Measurements from ENCODE around the gene MMP10.

MMP10 gene

GRCh38 chr11:102776454-102776853, 4.0 kb downstream of the MMP10 start:
- TF ChIP-seq REST (IDR thresholded peaks at IDR 0.05; ENCODE audit: insufficient read depth in 1 of 2, low read depth in 2 of 2, low read length in 2 of 2) (no peak), TAF1 (IDR thresholded peaks at IDR 0.05; ENCODE audit: borderline replicate concordance, insufficient read depth, low read length) (no peak), FOXP2 (optimal IDR thresholded peaks at IDR 0.05; ENCODE audit: borderline replicate concordance, extremely low read depth, extremely low read length, insufficient read depth) (no peak), POLR2AphosphoS5 (IDR thresholded peaks at IDR 0.05; ENCODE audit: low read depth, low read length) (no peak), SIN3A (IDR thresholded peaks at IDR 0.05; ENCODE audit: borderline replicate concordance, insufficient read depth, low read length) (no peak)

GRCh38 chr11:102773386-102773785, 7.0 kb downstream of the MMP10 start:
- no peak for TF ChIP-seq FOXP2 (optimal IDR thresholded peaks at IDR 0.05; ENCODE audit: borderline replicate concordance, extremely low read depth, extremely low read length, insufficient read depth)
- TF ChIP-seq REST (IDR thresholded peaks at IDR 0.05; ENCODE audit: insufficient read depth in 1 of 2, low read depth in 2 of 2, low read length in 2 of 2): no peak
- no peak for TF ChIP-seq POLR2AphosphoS5 (IDR thresholded peaks at IDR 0.05; ENCODE audit: low read depth, low read length)
- TF ChIP-seq TAF1 (IDR thresholded peaks at IDR 0.05; ENCODE audit: borderline replicate concordance, insufficient read depth, low read length): no peak
- no peak for TF ChIP-seq SIN3A (IDR thresholded peaks at IDR 0.05; ENCODE audit: borderline replicate concordance, insufficient read depth, low read length)

GRCh38 chr11:102771351-102771750, 9.1 kb downstream of the MMP10 start:
- TF ChIP-seq TAF1 (IDR thresholded peaks at IDR 0.05; ENCODE audit: borderline replicate concordance, insufficient read depth, low read length): no peak
- TF ChIP-seq FOXP2 (optimal IDR thresholded peaks at IDR 0.05; ENCODE audit: borderline replicate concordance, extremely low read depth, extremely low read length, insufficient read depth): no peak
- no peak for TF ChIP-seq POLR2AphosphoS5 (IDR thresholded peaks at IDR 0.05; ENCODE audit: low read depth, low read length)
- no peak for TF ChIP-seq REST (IDR thresholded peaks at IDR 0.05; ENCODE audit: insufficient read depth in 1 of 2, low read depth in 2 of 2, low read length in 2 of 2)
- no peak for TF ChIP-seq SIN3A (IDR thresholded peaks at IDR 0.05; ENCODE audit: borderline replicate concordance, insufficient read depth, low read length)

GRCh38 chr11:102770191-102770590, 10.2 kb downstream of the MMP10 start:
- TF ChIP-seq SIN3A (IDR thresholded peaks at IDR 0.05; ENCODE audit: borderline replicate concordance, insufficient read depth, low read length) (no peak), FOXP2 (optimal IDR thresholded peaks at IDR 0.05; ENCODE audit: borderline replicate concordance, extremely low read depth, extremely low read length, insufficient read depth) (no peak), TAF1 (IDR thresholded peaks at IDR 0.05; ENCODE audit: borderline replicate concordance, insufficient read depth, low read length) (no peak), REST (IDR thresholded peaks at IDR 0.05; ENCODE audit: insufficient read depth in 1 of 2, low read depth in 2 of 2, low read length in 2 of 2) (no peak), POLR2AphosphoS5 (IDR thresholded peaks at IDR 0.05; ENCODE audit: low read depth, low read length) (no peak)

- TF ChIP-seq FOXP2 (optimal IDR thresholded peaks at IDR 0.05; ENCODE audit: borderline replicate concordance, extremely low read depth, extremely low read length, insufficient read depth): no peak
- no peak for TF ChIP-seq POLR2AphosphoS5 (IDR thresholded peaks at IDR 0.05; ENCODE audit: low read depth, low read length)
- no peak for TF ChIP-seq SIN3A (IDR thresholded peaks at IDR 0.05; ENCODE audit: borderline replicate concordance, insufficient read depth, low read length)
- TF ChIP-seq TAF1 (IDR thresholded peaks at IDR 0.05; ENCODE audit: borderline replicate concordance, insufficient read depth, low read length): no peak
- TF ChIP-seq REST (IDR thresholded peaks at IDR 0.05; ENCODE audit: insufficient read depth in 1 of 2, low read depth in 2 of 2, low read length in 2 of 2): no peak
These were observed 12.6 kb downstream of the MMP10 start for GRCh38 chr11:102767800-102768199.

All from PFSK-1 (cell line).